Measurements from ENCODE around the gene TRMT10B. TPM values are rescaled to one million over a fixed set of nuclear protein-coding genes. Genes with fewer than 3 reads are reported as not detected.
A peak's percentile ranks its signal among the peaks of the same experiment; 100 is the strongest.
"Not testable (repeated sequence)": the region's sequence is repeated elsewhere in the genome, so short reads cannot be mapped to it uniquely, and the experiment has no call there.

TRMT10B gene
- total RNA-seq, 4 donors from 2014 or later, result 3.5 to 11.3 (median 7.1) TPM

GRCh38 chr9:37749129-37749528, 4.5 kb upstream of the TRMT10B start:
- no peak for DNase-seq
- H3K4me3 ChIP-seq (replicated peaks in 1 of 3), result no peak overlapping the region
- no peak overlapping the region for H3K27ac ChIP-seq
- no peaks in the 10 kb centered on the region for H3K4me1 ChIP-seq
- no peaks in the 10 kb centered on the region for H3K36me3 ChIP-seq
- H3K27me3 ChIP-seq, result no peaks in the 10 kb centered on the region
- intact Hi-C loops (cut with DNase I), result no loop called here
- WGBS, 2 donors, result 51 to 66% methylated on average over 5 of the region's 5 CpGs
- TF ChIP-seq, protein P1, sequence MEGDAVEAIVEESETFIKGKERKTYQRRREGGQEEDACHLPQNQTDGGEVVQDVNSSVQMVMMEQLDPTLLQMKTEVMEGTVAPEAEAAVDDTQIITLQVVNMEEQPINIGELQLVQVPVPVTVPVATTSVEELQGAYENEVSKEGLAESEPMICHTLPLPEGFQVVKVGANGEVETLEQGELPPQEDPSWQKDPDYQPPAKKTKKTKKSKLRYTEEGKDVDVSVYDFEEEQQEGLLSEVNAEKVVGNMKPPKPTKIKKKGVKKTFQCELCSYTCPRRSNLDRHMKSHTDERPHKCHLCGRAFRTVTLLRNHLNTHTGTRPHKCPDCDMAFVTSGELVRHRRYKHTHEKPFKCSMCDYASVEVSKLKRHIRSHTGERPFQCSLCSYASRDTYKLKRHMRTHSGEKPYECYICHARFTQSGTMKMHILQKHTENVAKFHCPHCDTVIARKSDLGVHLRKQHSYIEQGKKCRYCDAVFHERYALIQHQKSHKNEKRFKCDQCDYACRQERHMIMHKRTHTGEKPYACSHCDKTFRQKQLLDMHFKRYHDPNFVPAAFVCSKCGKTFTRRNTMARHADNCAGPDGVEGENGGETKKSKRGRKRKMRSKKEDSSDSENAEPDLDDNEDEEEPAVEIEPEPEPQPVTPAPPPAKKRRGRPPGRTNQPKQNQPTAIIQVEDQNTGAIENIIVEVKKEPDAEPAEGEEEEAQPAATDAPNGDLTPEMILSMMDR (IDR thresholded peaks at IDR 0.05), result no peak
- no peak for TF ChIP-seq POLR2A (IDR thresholded peaks at IDR 0.05)
- no peaks in the 10 kb centered on the region for H3K9me3 ChIP-seq

- Histone ChIP-seq H3K36me3 (no peaks in the 10 kb centered on the region), H3K27me3 (no peaks in the 10 kb centered on the region), H3K4me3 (replicated peaks in 1 of 3) (no peak overlapping the region), H3K27ac (no peak overlapping the region), H3K9me3 (no peaks in the 10 kb centered on the region), H3K4me1 (peaks cover 0 to 4% of the 10 kb centered on the region in 2 donors)
- intact Hi-C loops (cut with DNase I), result no loop called here
- 72 to 74% methylated on average over 6 of the region's 6 CpGs for WGBS, 2 donors
- TF ChIP-seq, protein P1 (IDR thresholded peaks at IDR 0.05), result no peak
- no peak for TF ChIP-seq POLR2A (IDR thresholded peaks at IDR 0.05)
- no peak for DNase-seq
These were observed 2.4 kb upstream of the TRMT10B start for GRCh38 chr9:37751186-37751585.

DNA sequence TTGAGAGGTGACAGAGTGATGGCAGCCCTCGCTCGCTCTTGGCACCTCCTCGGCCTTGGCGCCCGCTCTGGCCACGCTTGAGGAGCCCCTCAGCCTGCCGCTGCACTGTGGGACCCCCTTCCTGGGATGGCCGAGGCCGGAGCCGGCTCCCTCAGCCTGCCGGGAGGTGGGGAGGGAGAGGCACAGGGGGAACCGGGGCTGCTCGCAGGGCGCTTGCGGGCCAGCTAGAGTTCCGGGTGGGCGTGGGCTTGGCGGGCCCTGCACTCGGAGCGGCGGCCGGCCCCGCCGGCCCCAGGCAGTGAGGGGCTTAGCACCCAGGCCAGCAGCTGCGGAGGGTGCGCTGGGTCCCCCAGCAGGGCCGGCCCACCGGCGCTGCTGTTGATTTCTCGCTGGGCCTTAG, 1.9 kb upstream of the TRMT10B start:
- intact Hi-C loops (cut with DNase I); H3K9me3 ChIP-seq; H3K36me3 ChIP-seq; H3K27me3 ChIP-seq; DNase-seq; H3K4me1 ChIP-seq; H3K27ac ChIP-seq; H3K4me3 ChIP-seq (replicated peaks in 1 of 3): not testable (repeated sequence)
- 68 to 84% methylated on average over 6 to 14 of the region's 30 CpGs for WGBS, 2 donors

GRCh38 chr9:37752112-37752511, 1.5 kb upstream of the TRMT10B start:
- H3K9me3 ChIP-seq; H3K36me3 ChIP-seq; H3K27ac ChIP-seq; DNase-seq; H3K4me3 ChIP-seq (replicated peaks in 1 of 3); H3K27me3 ChIP-seq; intact Hi-C loops (cut with DNase I); H3K4me1 ChIP-seq: not testable (repeated sequence)
- WGBS, 2 donors, result 92% methylated on average over 2 of the region's 13 CpGs; no CpG with 5 or more reads in 1 of the 2 donors

GRCh38 chr9:37752642-37753488, 740 bp upstream of the TRMT10B start:
- H3K36me3 ChIP-seq, result no peaks in the 10 kb centered on the region
- peak overlapping the region in 1 of 3 donors; percentile 65 for H3K27ac ChIP-seq
- intact Hi-C loops (cut with DNase I), result no loop called here
- H3K27me3 ChIP-seq, result no peaks in the 10 kb centered on the region
- peak overlapping the region in 2 of 3 donors; percentile 49 to 98 for H3K4me3 ChIP-seq (replicated peaks in 1 of 3)
- TF ChIP-seq POLR2A (IDR thresholded peaks at IDR 0.05), result no peak
- TF ChIP-seq, protein P1 (IDR thresholded peaks at IDR 0.05), result no peak
- H3K9me3 ChIP-seq, result no peaks in the 10 kb centered on the region
- WGBS, 2 donors, result 91 to 92% methylated on average over 29 of the region's 29 CpGs
- DNase-seq, result peak in 1 of 2 donors; percentile 8
- H3K4me1 ChIP-seq, result peaks cover 0 to 4% of the 10 kb centered on the region in 2 donors

DNA sequence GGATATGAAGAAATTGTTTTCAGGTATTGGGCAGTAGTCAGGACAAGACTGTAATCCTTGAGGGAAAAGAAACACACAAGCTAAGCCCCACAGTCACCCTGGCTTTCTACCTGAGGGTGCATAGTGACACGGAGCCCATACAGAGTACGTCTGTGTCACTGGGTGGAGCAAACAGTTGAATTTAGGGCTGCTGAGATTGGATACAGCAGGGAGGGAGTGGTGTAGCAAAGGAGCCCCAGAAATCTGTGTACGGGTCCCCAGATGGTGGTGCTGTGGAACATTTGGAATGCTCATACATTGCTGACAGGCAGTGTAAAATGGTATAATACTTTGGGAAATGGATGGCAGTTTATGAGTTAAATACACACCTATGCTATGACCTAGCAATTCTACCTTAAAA, 5.1 kb downstream of the TRMT10B start:
- Histone ChIP-seq H3K4me3 (replicated peaks in 1 of 3) (no peak overlapping the region), H3K4me1 (peaks cover 0 to 4% of the 10 kb centered on the region in 2 donors), H3K36me3 (peaks cover 0 to 6% of the 10 kb centered on the region in 2 donors), H3K27me3 (no peaks in the 10 kb centered on the region), H3K27ac (no peak overlapping the region), H3K9me3 (no peaks in the 10 kb centered on the region)
- intact Hi-C loops (cut with DNase I), result no loop called here
- WGBS, 2 donors, result 85 to 89% methylated on average over 3 of the region's 3 CpGs
- no peak for DNase-seq
- TF ChIP-seq POLR2A (IDR thresholded peaks at IDR 0.05), result no peak
- TF ChIP-seq, protein P1 (IDR thresholded peaks at IDR 0.05), result no peak

Data from thyroid gland (tissue), 4 donors.